ENCODE measurements around the gene CGNL1. TPM values are rescaled to one million over a fixed set of nuclear protein-coding genes. Genes with fewer than 3 reads are reported as not detected.

Gene CGNL1
- polyA plus RNA-seq, 2 of the 4 experiments (the other 2 are of a cell fraction): 1.4 to 1.8 TPM

- H3K4me2 ChIP-seq: 0 out of 3 replicates have a peak overlapping the region, but pooled peaks have one; percentile 6
- ChIA-PET CTCF (interaction anchor here (0.7 to 13.4 kb wide), 61 partner anchors 9 to 987 kb away, joined by 3 to 286 read pairs (median 6); partner anchors contain the start of genes MYZAP and POLR2M), POLR2A (no interaction called here)
- DNase-seq (ENCODE audit: low read depth in 1 of 2, low spot score in 1 of 2): peak; percentile 69
- H3K27ac ChIP-seq: no peak overlapping the region
- FAIRE-seq: peak; percentile 82
- H3K4me1 ChIP-seq: peaks cover 12% of the 10 kb centered on the region
- TF ChIP-seq MAFK (IDR thresholded peaks at IDR 0.05; ENCODE audit: partially characterized antibody) (no peak), ZNF302 (CRISPR knock-in tag; IDR thresholded peaks at IDR 0.05) (no peak), CTCF (IDR thresholded peaks at IDR 0.05) (peak; percentile 94), RAD21 (conservative IDR thresholded peaks at IDR 0.05 in 1 of 2, IDR thresholded peaks at IDR 0.05 in 1 of 2) (peak; percentile 85), REST (IDR thresholded peaks at IDR 0.05) (no peak), POLR2AphosphoS2 (conservative IDR thresholded peaks at IDR 0.05; ENCODE audit: low read length) (no peak), FOSB (CRISPR knock-in tag; IDR thresholded peaks at IDR 0.05) (no peak), SMC3 (IDR thresholded peaks at IDR 0.05) (peak; percentile 83), CBX8 (IDR thresholded peaks at IDR 0.05) (no peak), CHD2 (IDR thresholded peaks at IDR 0.05; ENCODE audit: low read length, partially characterized antibody) (no peak)
- no peak overlapping the region for H3K4me3 ChIP-seq
- peak; percentile 60 to 84 for ATAC-seq
- no peaks in the 10 kb centered on the region for H3K9me3 ChIP-seq
- 9% methylated on average over 5 of the region's 5 CpGs for WGBS (ENCODE audit: missing lambda C conversion rate)
Measured at GRCh38 chr15:57559875-57560274, 183.6 kb downstream of the CGNL1 start.

- CTCF ChIA-PET: interaction anchor here (0.6 to 13.4 kb wide), 61 partner anchors 8 to 1070 kb away, joined by 3 to 286 read pairs (median 5); partner anchors contain the start of genes MYZAP and POLR2M
- Histone ChIP-seq H3K4me1 (peaks cover 19% of the 10 kb centered on the region), H3K4me3 (no peak overlapping the region), H3K27ac (peak overlapping the region in 1 of 2 experiments; percentile 8; a peak in 2 of 6 replicates), H3K4me2 (peak overlapping the region; percentile 44), H3K9me3 (no peaks in the 10 kb centered on the region)
- POLR2A ChIA-PET: interaction anchor here (0.7 kb wide), 1 partner anchor 49 kb away, joined by 3 read pairs; no protein-coding TSS in a partner anchor
- no peak for TF ChIP-seq HEYL (CRISPR knock-in tag; IDR thresholded peaks at IDR 0.05)
- TF ChIP-seq ATOH8 (CRISPR knock-in tag; IDR thresholded peaks at IDR 0.05; ENCODE audit: low read depth): no peak
- TF ChIP-seq RAD21 (conservative IDR thresholded peaks at IDR 0.05 in 1 of 2, IDR thresholded peaks at IDR 0.05 in 1 of 2): peak; percentile 87
- no peak for TF ChIP-seq TP53 (CRISPR knock-in tag; IDR thresholded peaks at IDR 0.05)
- no peak for TF ChIP-seq FOXS1 (CRISPR knock-in tag; IDR thresholded peaks at IDR 0.05)
- TF ChIP-seq NR3C1 (IDR thresholded peaks at IDR 0.05): no peak
- no peak for TF ChIP-seq ZNF302 (CRISPR knock-in tag; IDR thresholded peaks at IDR 0.05)
- no peak for TF ChIP-seq KDM1A (IDR thresholded peaks at IDR 0.05; ENCODE audit: low read depth)
- TF ChIP-seq FOSL2 (IDR thresholded peaks at IDR 0.05): no peak
- TF ChIP-seq FOSL2 (CRISPR knock-in tag; IDR thresholded peaks at IDR 0.05): peak; percentile 41; the same call in 1 of the 2 replicates
- TF ChIP-seq E2F6 (IDR thresholded peaks at IDR 0.05; ENCODE audit: borderline replicate concordance, low read depth): no peak
- no peak for TF ChIP-seq NFE2L2 (conservative IDR thresholded peaks at IDR 0.05; ENCODE audit: low read length)
- peak; percentile 54 for TF ChIP-seq MAFK (IDR thresholded peaks at IDR 0.05; ENCODE audit: partially characterized antibody)
- TF ChIP-seq SMC3 (IDR thresholded peaks at IDR 0.05): peak; percentile 92
- peak; percentile 96 for TF ChIP-seq CTCF (IDR thresholded peaks at IDR 0.05)
- WGBS (ENCODE audit: missing lambda C conversion rate): 51% methylated on average over 9 of the region's 9 CpGs
- FAIRE-seq (peak; percentile 93), DNase-seq (ENCODE audit: low read depth in 1 of 2, low spot score in 1 of 2) (peak; percentile 72 to 77), ATAC-seq (peak; percentile 94 to 98)
Measured at GRCh38 chr15:57561041-57561711, 184.9 kb downstream of the CGNL1 start.
